Prostate gland (tissue), 2 donors: Measurements from ENCODE around the gene MYO1H. TPM values are rescaled to one million over a fixed set of nuclear protein-coding genes. Genes with fewer than 3 reads are reported as not detected.

Experiments
- DNase-seq: peaks from one replicate; pipeline ENCODE4 v3.0.0-alpha.2; 2019; ENCODE audit warnings: low spot score
- H3K27ac ChIP-seq, 2 donors: fragments of 200-600 bp; sonication (generic); 2 replicates each; pipeline ENCODE4 v1.5.1; 2017 to 2019
- H3K27me3 ChIP-seq: fragments of 200-600 bp; sonication (generic); replicated peaks from 2 replicates; pipeline ENCODE4 v1.5.1; 2019; ENCODE audit not compliant: insufficient read depth
- H3K36me3 ChIP-seq, 2 donors: fragments of 200-600 bp; sonication (generic); 1 replicate in 1 of 2; 2 replicates in 1 of 2; pipeline versions ENCODE4 v1.5.1 to v1.8.1; 2017 to 2019
- H3K4me1 ChIP-seq: fragments of 200-600 bp; sonication (generic); replicated peaks from 2 replicates; pipeline ENCODE4 v1.5.1; 2019
- H3K4me3 ChIP-seq, 2 donors: fragments of 200-600 bp; sonication (generic); 2 replicates each; pipeline ENCODE4 v1.5.1; 2017 to 2019
- H3K9me3 ChIP-seq: fragments of 200-600 bp; sonication (generic); 2 replicates; pipeline ENCODE4 v1.5.1; 2017
- CTCF ChIP-seq, 4 experiments: fragments of 200-600 bp in 2 of 4; fragments of 450-650 bp in 2 of 4; sonication (generic) in 2 of 4; IDR thresholded peaks; 1 replicate in 3 of 4; 2 replicates in 1 of 4; pipeline ENCODE4 v1.5.1; 2016 to 2019; ENCODE audit warnings: antibody characterized with exemption in 4 of 4, mild to moderate bottlenecking in 2 of 4, moderate library complexity in 2 of 4
- POLR2A ChIP-seq: fragments of 450-650 bp; IDR thresholded peaks from one replicate; pipeline ENCODE4 v1.6.1; 2016; ENCODE audit warnings: antibody characterized with exemption, mild to moderate bottlenecking
- POLR2AphosphoS5 ChIP-seq: sonication (generic); formaldehyde crosslinking; IDR thresholded peaks from one replicate; pipeline ENCODE4 v1.6.1; 2017; ENCODE audit warnings: antibody characterized with exemption
- WGBS: methylation state at CpG from one replicate; pipeline ENCODE4 v1.1.5; 2018; 5-methylcytosine and 5-hydroxymethylcytosine counted together
- intact Hi-C: fragments of 100-400 bp; cut with DNase I; formaldehyde crosslinking; loops from one replicate; pipeline ENCODE4 v1.14.2; 2022
- total RNA-seq, 2 donors: library from RNA; depleted of rRNA; stranded (reverse); fragments of >200 nt; gene quantifications; one replicate each; pipeline ENCODE4 v1.1.0, GENCODE V29; 2016

MYO1H gene
- total RNA-seq, 2 donors from 2014 or later, result 1.2 TPM; not detected in 1

- no peak overlapping the region for H3K27ac ChIP-seq
- H3K4me3 ChIP-seq, result no peak overlapping the region
- H3K27me3 ChIP-seq, result no peaks in the 10 kb centered on the region
- DNase-seq, result no peak
- peaks cover 6 to 19% of the 10 kb centered on the region in 2 donors for H3K36me3 ChIP-seq
- no peak for TF ChIP-seq POLR2AphosphoS5
- no peak for TF ChIP-seq POLR2A
- no peak for TF ChIP-seq CTCF (IDR thresholded peaks at IDR 0.05)
- H3K9me3 ChIP-seq, result no peaks in the 10 kb centered on the region
- H3K4me1 ChIP-seq, result no peaks in the 10 kb centered on the region
- intact Hi-C loops, result no loop called here
These were observed 148.6 kb downstream of the MYO1H start for GRCh38 chr12:109496306-109496705.

GRCh38 chr12:109497675-109498074 lies 150.0 kb downstream of the MYO1H start:
- Histone ChIP-seq H3K4me1 (no peaks in the 10 kb centered on the region), H3K27me3 (no peaks in the 10 kb centered on the region), H3K36me3 (peaks cover 6 to 25% of the 10 kb centered on the region in 2 donors), H3K4me3 (no peak overlapping the region), H3K9me3 (no peaks in the 10 kb centered on the region), H3K27ac (no peak overlapping the region)
- no peak for TF ChIP-seq POLR2A
- no peak for TF ChIP-seq CTCF (IDR thresholded peaks at IDR 0.05)
- no peak for TF ChIP-seq POLR2AphosphoS5
- no peak for DNase-seq
- WGBS, result 57% methylated on average over 7 of the region's 7 CpGs
- intact Hi-C loops, result no loop called here

Other genes with a start within 250 kb of the MYO1H start
- gene ACACB, start 231.3 kb upstream of the MYO1H start, total RNA-seq, result 10 to 100 TPM; 52.5 to 63.3 TPM
- 1 to 10 TPM in 1 of 2 donors, under 1 TPM in 1; 0.27 to 4.8 TPM for gene FOXN4, start 38.6 kb upstream of the MYO1H start, total RNA-seq
- 10 to 100 TPM; 37.2 to 49.8 TPM for gene KCTD10, start 129.4 kb downstream of the MYO1H start, total RNA-seq
- 10 to 100 TPM; 57.9 to 85.8 TPM for gene UBE3B, start 129.7 kb downstream of the MYO1H start, total RNA-seq
- gene MMAB, start 225.6 kb downstream of the MYO1H start, total RNA-seq, result 10 to 100 TPM; 23.1 to 79.2 TPM
- 10 to 100 TPM; 13.4 to 54.1 TPM for gene MVK, start 225.9 kb downstream of the MYO1H start, total RNA-seq